Activated effector memory CD4-positive, alpha-beta T cell treated with Interleukin-2 at 50 U/mL for 16 hours (primary cell): Measurements from ENCODE around the gene SDR39U1.

Source experiments
- DNase-seq: peaks from one replicate; pipeline ENCODE4 v3.0.0-alpha.2; 2020

SDR39U1 gene

DNA sequence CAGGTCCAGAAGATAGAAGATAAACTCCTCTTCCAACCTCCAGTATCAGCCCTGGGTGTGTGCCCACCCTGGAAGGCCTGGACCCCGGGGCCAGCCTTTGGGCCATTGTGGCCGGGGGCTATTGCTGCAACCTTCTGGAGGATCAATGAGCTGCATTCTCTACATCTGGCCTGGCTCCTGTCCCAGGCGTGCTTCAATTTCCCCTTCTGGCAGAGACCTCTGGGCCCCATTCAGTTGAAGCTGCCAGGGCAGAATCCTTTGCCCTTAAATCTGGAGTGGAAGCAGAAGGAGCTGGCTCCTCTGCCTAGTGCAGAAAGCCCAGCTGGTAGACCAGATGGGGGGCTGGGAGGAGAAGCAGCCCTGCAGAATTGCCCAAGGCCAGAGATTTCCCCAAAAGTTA is 33.8 kb downstream of the SDR39U1 start:
- DNase-seq: no peak

DNA sequence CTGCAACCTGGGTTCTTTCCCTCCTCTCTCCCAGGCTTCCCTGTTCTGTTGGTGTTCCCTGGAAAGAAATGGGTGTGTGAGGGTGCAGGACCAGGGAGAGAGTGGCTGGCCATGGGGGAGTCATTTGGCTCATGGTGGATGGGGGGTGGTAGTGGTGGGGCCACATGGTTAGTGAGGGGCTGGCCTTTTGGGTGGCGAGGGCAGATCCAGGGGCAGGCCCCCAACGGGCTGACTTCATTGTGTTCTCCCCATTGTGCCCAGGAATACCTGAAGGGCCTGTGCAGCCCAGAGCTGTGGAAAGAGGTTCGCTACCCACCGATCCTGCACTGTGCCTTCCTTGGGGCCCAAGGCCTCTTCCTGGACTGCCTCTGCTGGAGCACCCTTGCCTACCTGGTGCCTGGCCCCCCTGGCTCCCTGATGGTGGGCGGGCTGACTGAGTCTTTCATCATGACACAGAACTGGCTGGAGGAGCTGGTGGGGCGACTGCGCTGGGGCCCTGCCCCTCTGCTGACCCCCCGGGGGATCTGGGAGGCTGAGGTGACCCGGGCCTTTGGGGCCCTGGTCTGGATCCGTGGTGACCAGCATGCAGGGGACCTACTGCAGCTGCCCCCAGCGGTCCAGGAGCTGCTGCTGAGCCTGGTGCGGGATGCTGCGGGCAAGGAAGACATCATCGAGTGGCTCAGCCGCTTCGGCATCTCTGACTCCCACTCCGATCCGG is 34.8 kb downstream of the SDR39U1 start:
- no peak for DNase-seq

DNA sequence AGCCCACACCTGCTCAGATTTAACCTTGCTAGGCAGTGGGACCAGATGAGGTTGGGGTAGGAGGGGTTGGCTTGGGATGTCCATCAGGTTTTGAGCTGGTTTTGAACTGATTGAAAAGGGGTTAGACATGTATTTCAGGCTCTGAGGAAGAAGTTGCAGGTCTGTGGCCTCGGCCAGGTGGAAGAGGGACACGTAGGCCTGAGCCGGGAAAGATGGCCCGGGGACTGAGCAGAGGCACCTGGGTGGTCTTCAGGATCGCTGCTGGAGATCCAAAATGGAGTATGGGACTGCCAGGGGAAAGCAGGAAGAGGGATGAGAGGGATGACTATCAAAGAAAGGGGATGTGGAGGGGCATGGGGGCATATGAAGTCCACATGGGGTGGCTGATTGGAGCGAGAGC is 36.2 kb downstream of the SDR39U1 start:
- no peak for DNase-seq

DNA sequence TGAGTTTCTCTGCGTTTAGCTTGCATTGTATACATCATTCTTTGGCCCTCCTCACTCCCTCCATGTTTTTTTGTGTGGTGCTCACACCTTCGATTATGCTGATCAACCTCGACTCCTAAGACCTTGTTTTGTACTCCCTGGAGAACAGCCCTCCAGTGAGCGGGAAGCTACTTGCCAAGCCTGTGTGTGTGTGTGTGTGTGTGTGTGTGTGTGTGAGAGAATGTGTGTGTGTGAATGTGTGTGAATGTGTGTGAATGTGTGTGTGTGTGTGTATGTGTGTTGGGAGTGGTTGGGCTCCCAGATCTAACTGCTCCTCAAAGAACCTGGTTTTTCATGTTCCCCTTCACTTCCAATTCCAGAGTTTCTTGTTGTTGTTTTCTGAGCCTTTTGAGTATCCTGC is 37.8 kb downstream of the SDR39U1 start:
- DNase-seq: no peak

DNA sequence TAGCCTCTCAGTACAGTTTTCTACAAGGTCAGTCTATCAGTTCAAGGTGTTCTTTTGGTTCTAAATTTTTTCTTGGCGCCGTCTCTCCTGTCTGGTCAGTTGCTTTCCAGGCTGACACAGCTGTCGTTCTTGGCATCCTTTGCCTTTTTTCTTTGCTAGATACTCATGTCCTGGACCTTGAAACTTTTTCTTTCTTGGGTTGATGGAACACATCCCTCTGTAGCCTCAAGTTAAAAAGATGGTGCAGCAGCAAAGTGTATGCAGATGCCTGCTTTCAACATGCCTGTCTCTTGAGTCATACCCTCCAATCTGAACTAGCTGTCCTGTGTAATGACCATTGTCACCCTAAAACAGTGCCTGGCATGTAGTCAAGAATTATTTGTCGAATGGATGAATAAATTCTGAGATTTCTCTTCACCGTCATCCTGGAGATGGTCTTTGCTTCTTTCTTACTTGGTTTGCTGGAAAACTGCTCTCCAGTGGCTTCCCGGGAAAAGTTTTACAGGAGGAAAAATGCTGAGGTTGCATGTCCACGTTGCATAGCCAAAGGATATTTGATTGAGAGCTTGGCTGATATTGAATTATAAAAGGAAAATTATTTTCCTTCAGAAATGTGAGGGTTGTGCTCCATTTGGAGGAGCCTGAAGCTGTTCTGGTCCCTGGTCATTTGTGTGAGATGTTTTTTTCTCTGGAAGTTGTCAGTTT is 39.1 kb downstream of the SDR39U1 start:
- no peak for DNase-seq

DNA sequence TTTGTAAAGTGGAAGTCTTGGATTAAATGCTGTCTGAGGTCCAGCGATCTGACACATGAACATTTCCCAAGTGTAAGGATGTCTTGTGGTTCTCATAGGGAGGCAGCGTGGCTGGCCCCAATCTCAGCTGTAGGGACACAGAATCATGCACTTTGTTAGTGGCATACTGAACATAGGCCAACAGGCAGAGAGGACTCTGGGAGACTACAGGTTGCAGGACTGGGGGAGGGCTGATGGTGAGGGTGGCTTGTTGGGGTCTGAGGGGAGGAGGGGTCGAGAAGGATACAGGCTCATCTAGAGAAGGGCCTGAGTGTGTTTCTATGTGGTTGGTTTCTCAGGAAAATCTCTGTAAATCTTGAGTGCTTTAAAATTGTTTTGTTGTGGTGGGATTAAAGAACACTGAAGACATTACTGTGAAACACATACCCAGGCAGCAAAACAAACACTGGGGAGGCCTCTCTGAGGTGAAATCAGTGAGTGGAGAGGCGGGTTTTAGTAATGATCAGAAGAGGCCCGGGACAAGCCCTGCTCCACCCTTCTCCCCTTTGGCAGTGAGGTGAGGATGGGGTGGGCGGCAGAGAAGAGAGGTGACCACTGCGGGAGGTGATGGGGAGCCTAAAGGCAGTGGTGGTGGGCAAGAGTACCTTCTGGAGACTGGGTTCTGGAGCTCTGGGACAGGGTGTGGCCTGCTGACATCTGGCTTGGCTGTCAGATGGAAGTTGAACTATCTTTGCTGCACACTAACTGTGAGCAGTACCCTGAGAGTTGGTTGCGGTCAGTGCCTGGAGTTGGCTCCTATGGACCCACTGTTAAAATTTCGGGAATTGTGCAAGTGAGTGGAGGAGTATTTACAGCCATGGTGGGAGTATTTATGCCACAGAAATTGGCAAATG is 40.5 kb downstream of the SDR39U1 start:
- DNase-seq: no peak

DNA sequence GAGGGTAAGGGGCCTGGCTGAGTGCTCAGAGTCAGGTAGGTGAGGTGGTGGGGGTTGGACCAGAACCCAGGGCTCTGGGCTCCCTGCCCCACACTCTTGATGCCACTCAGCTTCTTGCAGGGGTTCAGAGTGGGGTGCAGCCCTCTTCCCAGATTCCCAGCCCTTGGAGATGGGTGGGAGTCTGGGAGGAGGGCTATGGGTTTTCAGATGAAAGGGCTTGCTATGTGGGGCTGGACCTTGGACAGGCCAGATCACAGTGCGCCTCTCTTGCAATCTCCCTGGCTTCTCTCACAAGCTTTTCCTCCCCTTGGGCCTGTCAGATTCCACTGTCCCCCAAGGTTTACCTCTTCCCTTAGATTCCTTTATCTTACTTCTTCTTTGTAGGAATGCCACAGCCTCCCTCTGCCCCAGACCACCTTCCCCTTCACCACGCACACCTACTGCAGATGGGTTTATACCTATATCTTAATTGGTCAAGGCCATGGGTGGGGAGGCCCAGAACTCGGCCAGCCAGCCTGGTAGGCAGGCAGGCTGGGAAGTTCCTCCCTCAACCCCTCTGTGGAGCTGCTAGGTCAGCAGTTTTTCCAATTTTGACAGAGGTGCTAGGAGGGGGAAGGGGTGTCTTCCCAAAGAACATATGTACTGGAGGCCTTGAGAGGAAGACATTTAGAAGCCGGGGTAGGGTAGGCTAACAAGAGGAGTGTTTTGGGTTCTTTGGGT is 42.4 kb downstream of the SDR39U1 start:
- DNase-seq: no peak

DNA sequence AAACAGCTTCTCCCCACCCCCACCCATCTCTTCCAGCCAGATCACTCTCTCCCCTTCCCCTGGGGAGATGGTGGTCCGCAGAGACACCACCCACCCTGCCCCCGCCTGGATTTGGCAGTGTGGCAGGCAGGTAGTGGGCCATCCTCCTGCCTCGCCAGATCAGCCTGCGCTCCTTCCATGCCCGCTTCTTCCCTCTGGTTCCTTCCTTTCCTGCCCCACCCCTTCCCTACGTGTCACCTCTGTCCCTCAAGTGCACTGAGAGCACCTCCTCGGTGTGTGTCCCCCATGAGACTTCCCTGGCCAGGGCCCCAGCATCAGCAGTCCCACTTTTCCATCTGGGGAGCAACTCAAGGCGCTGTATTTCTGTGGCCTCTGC is 43.1 kb downstream of the SDR39U1 start:
- DNase-seq: no peak

DNA sequence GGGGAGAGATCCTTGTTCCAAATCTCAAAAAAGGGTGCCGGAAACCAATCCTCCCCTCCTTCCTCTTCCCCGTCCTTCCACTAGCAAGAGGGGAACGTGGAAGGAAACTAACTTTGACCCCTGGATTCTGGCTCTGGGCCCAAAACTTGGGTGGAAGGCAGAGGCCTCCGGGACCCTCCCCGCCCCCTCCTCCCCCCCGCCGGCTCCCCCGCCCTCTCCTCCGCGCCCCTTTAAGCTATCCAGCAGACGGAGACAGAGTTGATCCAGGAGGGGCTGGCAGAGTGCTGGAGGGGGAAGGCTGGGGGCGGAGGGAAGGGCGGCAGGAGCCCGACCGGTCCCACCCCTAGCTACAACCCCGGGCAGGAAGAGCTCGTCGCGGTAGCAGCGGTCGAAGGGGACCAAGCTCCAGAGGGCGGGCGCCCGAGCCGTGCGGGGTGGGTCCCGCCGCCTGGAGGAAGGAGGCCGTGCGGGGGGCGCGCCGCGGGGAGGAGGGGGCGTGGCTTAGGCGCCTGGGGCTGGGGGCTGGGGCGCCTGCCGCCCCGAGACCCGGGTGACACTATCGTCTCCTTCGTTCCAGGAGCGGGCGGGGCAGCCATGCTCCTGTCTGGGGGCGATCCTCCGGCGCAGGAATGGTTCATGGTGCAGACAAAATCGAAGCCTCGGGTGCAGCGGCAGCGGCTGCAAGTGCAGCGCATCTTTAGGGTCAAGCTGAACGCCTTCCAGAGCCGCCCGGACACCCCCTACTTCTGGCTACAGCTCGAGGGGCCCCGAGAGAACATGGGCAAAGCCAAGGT is 43.7 kb downstream of the SDR39U1 start, which contains the start of gene NYNRIN:
TSS of gene NYNRIN (plus strand) at position 351 of the 794 bp plus-strand sequence. CDS start at position 595, 244 bp downstream.
- peak; percentile 14 for DNase-seq

DNA sequence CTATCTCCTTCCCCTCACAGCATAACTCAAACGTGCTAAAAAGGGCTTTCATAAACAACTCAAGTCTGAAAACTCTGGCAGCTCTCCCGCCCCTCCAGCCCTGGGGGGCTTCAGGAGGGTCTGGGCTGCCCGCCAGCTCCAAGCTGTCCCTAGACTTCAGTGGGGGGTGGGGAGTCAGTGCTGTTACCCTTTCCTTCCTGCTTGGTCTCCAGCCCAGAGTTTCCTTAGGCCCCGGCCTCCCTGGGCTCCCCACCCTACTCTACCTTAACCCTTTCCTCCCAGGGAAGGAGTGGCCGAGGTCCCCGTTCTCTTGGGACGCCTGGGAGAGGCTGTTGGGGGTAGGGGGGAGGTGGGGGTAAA is 44.3 kb downstream of the SDR39U1 start:
- DNase-seq: no peak

DNA sequence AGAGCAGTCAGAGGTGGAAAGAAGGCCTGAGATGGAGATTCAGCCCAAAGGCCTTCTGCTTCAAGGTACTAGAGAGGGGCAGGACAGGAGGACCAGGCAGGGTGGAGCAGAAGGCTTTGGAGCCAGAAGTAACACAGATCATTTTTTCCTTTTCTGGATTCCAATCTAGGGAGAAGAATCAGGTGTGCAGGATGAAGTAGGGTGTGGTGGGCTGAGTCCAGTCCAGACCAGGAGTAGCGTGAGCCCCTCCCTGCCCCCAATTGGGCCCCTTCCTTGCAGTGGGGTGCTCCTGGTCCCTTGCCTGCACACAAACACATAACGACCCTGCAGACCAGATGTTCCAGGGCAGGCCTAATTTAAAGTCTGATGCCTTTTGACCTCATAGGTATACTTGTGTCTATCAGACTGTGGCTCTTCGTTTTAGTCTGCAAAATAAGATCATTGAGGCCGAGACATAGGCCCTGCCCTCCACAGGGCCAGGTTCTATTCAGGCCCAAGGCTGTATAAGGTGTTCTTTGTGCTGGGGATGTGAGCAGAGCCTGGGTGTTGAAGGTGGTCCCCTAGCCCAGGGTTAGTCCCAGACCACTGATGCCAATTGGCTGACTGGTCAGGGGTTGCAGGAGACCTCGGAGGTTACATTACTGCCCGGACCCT is 44.8 kb downstream of the SDR39U1 start:
- no peak for DNase-seq

DNA sequence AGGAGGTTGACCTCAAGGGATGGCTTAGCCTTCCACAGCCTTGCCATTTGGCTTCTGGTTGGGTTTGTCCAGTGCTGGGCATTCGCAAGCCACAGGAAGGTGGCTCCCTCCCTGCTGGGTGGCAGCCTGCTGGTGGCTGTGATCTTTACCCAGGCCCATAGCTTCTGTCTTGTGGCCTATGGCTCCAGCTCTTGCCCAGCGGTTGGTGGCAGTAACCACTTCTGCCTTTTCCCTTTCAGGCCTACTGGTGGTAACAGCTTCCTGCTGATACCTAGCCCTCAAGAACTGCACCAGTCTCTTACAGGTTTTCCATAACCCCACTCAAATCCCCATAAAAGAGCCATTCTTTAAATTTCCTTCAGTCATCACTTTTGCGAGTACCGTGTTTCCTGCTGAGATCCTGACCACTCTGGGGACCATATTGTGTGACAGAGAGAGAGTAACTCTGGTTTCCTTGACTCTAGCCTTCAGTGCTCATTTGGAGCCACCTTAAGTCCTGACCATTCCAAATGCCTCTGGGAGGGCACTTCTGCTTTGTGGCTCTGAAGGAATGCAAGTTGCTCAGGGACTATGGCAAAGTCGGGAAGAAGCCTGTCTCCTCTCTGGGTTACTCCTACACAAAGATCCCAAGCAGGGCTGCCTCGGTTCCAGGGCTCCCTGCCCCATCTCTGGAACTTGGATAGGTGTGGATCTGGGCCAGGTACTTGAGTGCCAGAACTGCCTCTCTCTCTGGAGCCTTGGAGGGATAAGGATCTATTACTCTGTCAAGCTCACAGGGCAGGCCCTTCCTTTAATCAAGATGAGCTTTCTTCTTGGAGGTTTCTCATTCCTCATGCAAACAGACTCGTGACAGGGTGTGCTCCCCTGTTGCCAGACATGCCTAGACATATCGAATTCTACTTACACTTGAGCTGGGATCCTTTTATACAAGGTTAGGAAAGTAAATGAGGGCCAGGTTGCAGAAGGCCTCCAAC is 46.7 kb downstream of the SDR39U1 start:
- DNase-seq: no peak

DNA sequence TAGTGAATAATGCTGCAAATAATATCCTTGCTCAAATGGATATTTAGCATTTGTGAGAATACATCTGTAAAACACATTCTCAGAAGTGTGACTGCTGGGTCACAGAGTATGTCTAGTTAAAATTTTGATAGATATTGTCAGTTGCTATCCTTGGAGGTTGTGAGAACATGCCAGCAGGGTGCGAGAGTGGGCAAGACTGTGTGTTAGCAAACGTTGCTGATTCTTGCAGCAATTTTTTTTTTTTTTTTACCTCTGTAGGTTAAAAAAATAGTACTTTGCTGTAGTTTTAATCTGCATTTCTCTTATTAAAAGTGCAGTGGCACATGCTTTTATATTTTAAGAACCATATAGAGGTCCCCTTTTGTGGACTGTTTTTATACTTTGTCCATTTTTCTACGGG is 48.3 kb downstream of the SDR39U1 start:
- no peak for DNase-seq

DNA sequence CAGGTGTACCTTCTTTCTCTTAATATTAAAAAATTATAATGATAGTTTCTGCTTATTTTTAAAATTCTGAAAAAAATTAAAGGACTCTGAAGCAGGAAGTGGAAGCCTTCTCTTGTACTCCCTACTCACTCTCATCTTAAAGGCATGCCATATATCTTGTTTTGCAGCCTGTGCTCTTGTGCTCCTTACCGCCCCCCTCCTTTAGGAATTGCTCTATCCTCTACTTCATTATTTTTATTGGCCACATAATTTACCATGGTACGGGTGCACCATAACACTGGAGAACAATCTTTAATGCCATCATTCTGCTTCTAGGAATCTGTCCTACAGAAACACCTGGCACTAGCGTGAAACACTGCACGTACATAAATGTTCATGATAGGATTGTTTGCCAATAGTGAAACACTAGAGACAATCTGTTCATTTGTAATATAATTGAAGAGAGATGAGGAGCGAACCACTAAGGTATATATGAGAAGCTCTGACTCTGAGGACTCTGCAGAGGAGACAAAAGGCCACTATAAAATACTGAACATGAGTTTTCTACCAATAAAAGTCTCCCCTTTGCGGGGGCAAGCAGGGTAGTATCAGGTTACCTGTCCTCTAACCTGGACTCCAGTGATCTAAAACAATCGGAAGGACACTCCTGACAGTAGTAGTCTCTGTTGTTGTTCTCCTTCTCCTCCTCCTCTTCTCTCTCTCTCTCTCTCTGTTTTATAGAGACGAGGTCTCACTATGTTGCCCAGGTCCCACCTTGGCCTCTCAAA is 50.1 kb downstream of the SDR39U1 start:
- DNase-seq: no peak

DNA sequence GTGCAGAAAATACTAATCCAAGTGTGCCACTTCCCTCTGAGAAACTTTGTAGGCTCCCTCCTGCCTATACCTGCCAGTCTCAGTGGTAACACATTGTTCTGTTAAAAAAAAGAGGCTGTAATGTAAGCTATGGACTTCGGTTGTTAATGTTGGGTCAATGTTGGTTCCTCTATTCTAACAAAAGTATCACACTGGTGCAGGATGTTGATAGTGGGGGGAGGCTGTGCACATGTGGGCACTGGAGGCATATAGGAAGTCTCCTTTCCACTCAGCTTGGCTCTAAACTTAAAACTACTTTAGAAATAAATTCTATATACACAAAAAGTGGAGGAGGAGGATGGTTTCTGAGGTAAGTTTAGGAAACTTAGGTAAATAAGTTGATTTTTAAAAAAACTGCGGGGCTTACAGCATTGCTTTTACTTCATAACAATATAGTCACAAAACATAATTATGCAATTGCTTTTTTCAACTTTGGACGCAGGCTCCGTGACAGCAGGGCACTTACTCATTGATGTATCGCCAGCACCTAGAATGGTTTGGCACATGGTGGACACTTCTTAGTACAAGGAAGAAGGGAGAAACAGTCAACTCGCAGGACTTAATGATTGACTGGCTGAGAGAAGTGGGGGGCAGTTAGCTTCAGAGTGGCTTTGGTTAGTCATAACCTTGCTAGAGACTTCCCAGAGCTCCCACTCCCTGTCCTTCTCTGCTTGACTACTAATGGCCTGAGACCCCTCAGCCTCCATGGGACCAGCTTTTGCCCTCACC is 51.7 kb downstream of the SDR39U1 start:
- DNase-seq: no peak
